HG03354 (cell line): ENCODE results near the gene ATG5.

Source experiments
- ATAC-seq: cut with Tn5 transposase; IDR thresholded peaks from one replicate; pipeline ENCODE4 v1.9.1; 2021; ENCODE audit warnings: mild to moderate bottlenecking; ENCODE audit not compliant: unreplicated experiment, poor library complexity, severe bottlenecking

The ATG5 gene

GRCh38 chr6:106325336-106326178 is at the start of gene ATG5:
ATG5 (minus strand) TSS chr6:106325760; CDS start chr6:106316208, 9,552 bp downstream.
- ATAC-seq = peak; percentile 95

GRCh38 chr6:106373502-106374239 is 48.1 kb upstream of the ATG5 start:
- ATAC-seq = no peak

- no peak for ATAC-seq
These were observed 47.4 kb upstream of the ATG5 start for GRCh38 chr6:106372838-106373501.

- ATAC-seq = no peak
These were observed 45.1 kb upstream of the ATG5 start for GRCh38 chr6:106370639-106371038.

- ATAC-seq = no peak
These were observed 44.2 kb upstream of the ATG5 start for GRCh38 chr6:106369739-106370138.

- ATAC-seq = no peak
These were observed 38.0 kb upstream of the ATG5 start for GRCh38 chr6:106363401-106364138.

- peak; percentile 27 for ATAC-seq
These were observed 35.5 kb upstream of the ATG5 start for GRCh38 chr6:106360989-106361430.

- ATAC-seq = peak; percentile 77
These were observed 34.9 kb upstream of the ATG5 start, which contains the start of gene CRYBG1 for GRCh38 chr6:106360410-106360988. CRYBG1 (plus strand) TSS chr6:106360717; CDS start chr6:106360909, 192 bp downstream.

- no peak for ATAC-seq
These were observed 34.4 kb upstream of the ATG5 start for GRCh38 chr6:106359959-106360409.

- no peak for ATAC-seq
These were observed 30.8 kb upstream of the ATG5 start for GRCh38 chr6:106356378-106356777.

- ATAC-seq = no peak
These were observed 21.7 kb upstream of the ATG5 start for GRCh38 chr6:106347219-106347618.

- ATAC-seq = no peak
These were observed 13.9 kb upstream of the ATG5 start for GRCh38 chr6:106339334-106340029.

GRCh38 chr6:106334646-106335448 is 9.3 kb upstream of the ATG5 start:
- peak; percentile 81 for ATAC-seq

GRCh38 chr6:106324726-106325335 is 729 bp downstream of the ATG5 start:
- ATAC-seq = no peak

GRCh38 chr6:106321940-106322339 is 3.6 kb downstream of the ATG5 start:
- no peak for ATAC-seq

- ATAC-seq = no peak
These were observed 6.7 kb downstream of the ATG5 start for GRCh38 chr6:106318851-106319250.

GRCh38 chr6:106318061-106318460 is 7.5 kb downstream of the ATG5 start:
- no peak for ATAC-seq
